Heart left ventricle (tissue), 16 donors: Measurements from ENCODE around the gene TMEM236. TPM values are rescaled to one million over a fixed set of nuclear protein-coding genes. Genes with fewer than 3 reads are reported as not detected.

ENCODE experiments used
- ATAC-seq, 4 donors: fragments of 200-7000 bp; cut with Tn5 transposase; one replicate each; pipeline ENCODE4 v1.9.1; 2020 to 2022; ENCODE audit warnings: moderate library complexity in 4 of 4, mild to moderate bottlenecking in 3 of 4, moderate number of reproducible peaks in 1 of 4
- DNase-seq, 5 donors: peaks; one replicate each; pipeline ENCODE4 v3.0.0-alpha.2; 2020
- H3K27ac ChIP-seq, 12 donors: fragments of 200-600 bp; sonication (generic) in 4 of 12; one replicate each; pipeline versions ENCODE4 v1.5.0 to v1.8.0; 2016 to 2022; ENCODE audit warnings: mild to moderate bottlenecking in 2 of 12
- H3K27me3 ChIP-seq, 9 donors: fragments of 200-600 bp; sonication (generic) in 2 of 9; one replicate each; pipeline versions ENCODE4 v1.5.1 to v1.8.0; 2016 to 2022; ENCODE audit warnings: mild to moderate bottlenecking in 3 of 9
- H3K36me3 ChIP-seq, 9 donors: fragments of 200-600 bp; sonication (generic) in 2 of 9; one replicate each; pipeline versions ENCODE4 v1.5.0 to v1.8.0; 2018 to 2022; ENCODE audit warnings: mild to moderate bottlenecking in 2 of 9
- H3K4me1 ChIP-seq, 12 donors: fragments of 200-600 bp; sonication (generic) in 4 of 12; one replicate each; pipeline versions ENCODE4 v1.5.0 to v1.8.0; 2016 to 2022; ENCODE audit warnings: mild to moderate bottlenecking in 3 of 12
- H3K4me3 ChIP-seq, 12 donors: fragments of 200-600 bp; sonication (generic) in 4 of 12; one replicate each; pipeline versions ENCODE4 v1.5.0 to v1.8.0; 2017 to 2022; ENCODE audit warnings: mild to moderate bottlenecking in 9 of 12, moderate library complexity in 4 of 12
- H3K9me3 ChIP-seq, 12 donors: fragments of 200-600 bp; sonication (generic) in 4 of 12; one replicate each; pipeline versions ENCODE4 v1.5.0 to v1.8.0; 2016 to 2022; ENCODE audit warnings: mild to moderate bottlenecking in 1 of 12
- POLR2A ChIP-seq, 2 donors: fragments of 450-650 bp; IDR thresholded peaks; one replicate each; pipeline ENCODE4 v1.6.1; 2017; ENCODE audit warnings: antibody characterized with exemption in 2 of 2, mild to moderate bottlenecking in 2 of 2, moderate library complexity in 2 of 2
- WGBS, 4 donors: extraction: QIAGEN DNeasy Blood & Tissue Kit in 2 of 4; methylation state at CpG; one replicate each; pipeline versions ENCODE4 v1.1.5 to v1.1.7; 2013 to 2018; 5-methylcytosine and 5-hydroxymethylcytosine counted together
- intact Hi-C, 10 donors: fragments of 100-400 bp; cut with DNase I; formaldehyde crosslinking; loops; one replicate each; pipeline versions ENCODE4 v1.11.1 to v1.14.2; 2022
- polyA plus RNA-seq, 2 donors: library from polyadenylated mRNA; stranded (reverse); fragments of 200-250 nt; gene quantifications; one replicate each; pipeline ENCODE4 v1.2.3, GENCODE V29; 2013
- total RNA-seq, 9 donors: library from RNA; depleted of rRNA in 2 of 9; stranded (reverse); fragments of >200 nt in 2 of 9; fragmentation: NEBNext Ultra II Directional in 3 of 9; extraction: Animal tissue kit (Norgen Biotek cat#: 25700) in 3 of 9; gene quantifications; one replicate each; pipeline versions ENCODE4 v1.1.0 to v1.2.4, GENCODE V29; 2016 to 2023
- TF ChIP-seq, protein P1 (sequence below), 12 donors: fragments of 200-600 bp; sonication (generic) in 4 of 12; IDR thresholded peaks; one replicate each; pipeline versions ENCODE4 v1.5.0 to v1.8.0; 2018 to 2022; ENCODE audit warnings: antibody characterized with exemption in 12 of 12, mild to moderate bottlenecking in 5 of 12
- donor health status: ischemic (EF 13 %, LVEDD 7.1; RV severe dilation, severe dysfunction).
- donor health status: healthy with polysubstance abuse.
- donor health status: DM: no; HTN: yes; CAD: no.
- donor health status: DM: no; HTN: no; CAD: no.
- donor health status: ischemic (EF 25% LVEDD 6.9; RV normal size, moderate dysfunction).
- donor health status: ischemic (EF 25% LVEDD 5.7; RV mildly dilated, moderate dysfunction).
- donor health status: healthy.
- donor health status: DM: yes; HTN: yes; CAD: no.
- donor health status: ischemic (EF 35%, LVEDD 5.7; RV mildly dilated, moderate dysfunction).
- donor health status: nonischemic (EF 11% LVEDD 7.7; RV severe dilation, severe dysfunction).
- donor health status: DM: yes; HTN: yes; CAD: no.
- donor health status: PGD.
- donor health status: ischemic (EF 29% LVEDD 5.4; RV normal size, mild dysfunction).
- donor health status: nonischemic (EF 23%, LVEDD 6.1; RV moderate dilation, normal function).

The TMEM236 gene
- total and polyA plus RNA-seq, 11 donors = 0.09 to 3.2 (median 0.38) TPM

GRCh38 chr10:17735166-17735941 lies 16.6 kb upstream of the TMEM236 start:
- no peaks in the 10 kb centered on the region for H3K36me3 ChIP-seq
- intact Hi-C loops = loop anchor here in 1 of 10 donors (2.0 to 10.0 kb wide), 2 partner anchors 119 to 479 kb away; partner anchors contain the start of gene HACD1
- no peak for TF ChIP-seq POLR2A (IDR thresholded peaks at IDR 0.05)
- TF ChIP-seq, protein P1, sequence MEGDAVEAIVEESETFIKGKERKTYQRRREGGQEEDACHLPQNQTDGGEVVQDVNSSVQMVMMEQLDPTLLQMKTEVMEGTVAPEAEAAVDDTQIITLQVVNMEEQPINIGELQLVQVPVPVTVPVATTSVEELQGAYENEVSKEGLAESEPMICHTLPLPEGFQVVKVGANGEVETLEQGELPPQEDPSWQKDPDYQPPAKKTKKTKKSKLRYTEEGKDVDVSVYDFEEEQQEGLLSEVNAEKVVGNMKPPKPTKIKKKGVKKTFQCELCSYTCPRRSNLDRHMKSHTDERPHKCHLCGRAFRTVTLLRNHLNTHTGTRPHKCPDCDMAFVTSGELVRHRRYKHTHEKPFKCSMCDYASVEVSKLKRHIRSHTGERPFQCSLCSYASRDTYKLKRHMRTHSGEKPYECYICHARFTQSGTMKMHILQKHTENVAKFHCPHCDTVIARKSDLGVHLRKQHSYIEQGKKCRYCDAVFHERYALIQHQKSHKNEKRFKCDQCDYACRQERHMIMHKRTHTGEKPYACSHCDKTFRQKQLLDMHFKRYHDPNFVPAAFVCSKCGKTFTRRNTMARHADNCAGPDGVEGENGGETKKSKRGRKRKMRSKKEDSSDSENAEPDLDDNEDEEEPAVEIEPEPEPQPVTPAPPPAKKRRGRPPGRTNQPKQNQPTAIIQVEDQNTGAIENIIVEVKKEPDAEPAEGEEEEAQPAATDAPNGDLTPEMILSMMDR (IDR thresholded peaks at IDR 0.05) = no peak
- 57 to 62% (median 57%) methylated on average over 15 of the region's 15 CpGs for WGBS, 4 donors
- no peak overlapping the region for H3K4me3 ChIP-seq
- ATAC-seq (peak; percentile 71 to 92 (median 82)), DNase-seq (peak in 4 of 5 donors; percentile 38 to 76 (median 50))
- peaks cover 0 to 35% (median 14%) of the 10 kb centered on the region in 12 donors for H3K4me1 ChIP-seq
- peak overlapping the region in 9 of 12 donors; percentile 62 to 83 (median 71) for H3K27ac ChIP-seq
- no peaks in the 10 kb centered on the region for H3K27me3 ChIP-seq
- no peaks in the 10 kb centered on the region for H3K9me3 ChIP-seq

GRCh38 chr10:17736223-17736622 lies 15.8 kb upstream of the TMEM236 start:
- Histone ChIP-seq H3K36me3 (no peaks in the 10 kb centered on the region), H3K4me1 (peaks cover 0 to 31% (median 14%) of the 10 kb centered on the region in 12 donors), H3K9me3 (no peaks in the 10 kb centered on the region), H3K27ac (peak overlapping the region in 5 of 12 donors; percentile 14 to 83 (median 65)), H3K4me3 (no peak overlapping the region), H3K27me3 (no peaks in the 10 kb centered on the region)
- intact Hi-C loops = loop anchor here in 1 of 10 donors (10.0 kb wide), 1 partner anchor 479 kb away; no protein-coding TSS in a partner anchor
- ATAC-seq = no peak
- 88 to 99% (median 94%) methylated on average over 2 of the region's 2 CpGs for WGBS, 4 donors
- TF ChIP-seq, protein P1 (IDR thresholded peaks at IDR 0.05) = no peak
- no peak for TF ChIP-seq POLR2A (IDR thresholded peaks at IDR 0.05)
- DNase-seq = no peak

DNA sequence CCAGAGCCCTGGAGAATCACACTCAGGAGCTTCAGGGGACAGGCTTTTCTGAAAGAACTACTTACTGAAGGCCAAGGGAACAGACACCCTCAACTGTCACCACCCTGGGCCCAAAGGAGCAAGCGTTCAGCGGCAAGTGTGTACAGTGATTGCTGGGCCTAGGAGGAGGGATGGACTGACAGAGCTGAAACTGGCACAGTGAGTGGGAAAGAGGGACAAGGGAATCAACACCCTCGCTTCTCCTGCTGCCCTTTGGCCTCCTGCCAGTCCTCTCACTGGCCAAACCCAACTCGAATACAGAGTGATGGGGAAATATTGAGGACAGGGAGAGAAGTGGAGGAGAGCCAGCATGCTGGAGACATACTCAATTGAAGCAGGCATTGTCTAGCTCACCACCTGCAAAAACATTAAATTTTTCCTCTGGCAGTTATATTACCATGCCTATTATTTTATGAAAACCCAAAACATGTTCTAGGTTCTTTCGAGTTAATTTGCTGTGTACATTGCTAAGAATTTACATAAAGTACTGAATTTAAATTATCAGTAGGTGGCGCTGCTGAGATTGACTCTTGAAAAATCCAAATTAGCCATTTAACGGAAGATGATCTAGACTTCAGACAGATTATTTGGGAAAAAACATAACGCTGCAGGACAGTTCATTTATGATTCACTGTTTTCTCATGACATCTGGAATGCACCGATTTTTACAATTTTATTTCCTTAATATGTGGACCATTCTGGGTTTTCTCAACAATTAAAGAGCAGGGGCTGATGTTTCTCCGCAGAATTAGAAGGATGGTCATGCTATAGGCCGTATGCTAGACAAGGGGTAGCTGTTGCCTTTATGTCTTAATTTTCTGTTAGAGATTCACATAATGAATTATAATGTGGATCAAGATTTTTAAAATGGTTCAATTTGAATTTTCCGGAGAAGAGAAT lies 14.7 kb upstream of the TMEM236 start:
- Histone ChIP-seq H3K27ac (peak overlapping the region in 5 of 12 donors; percentile 12 to 83 (median 16)), H3K36me3 (no peaks in the 10 kb centered on the region), H3K4me3 (no peak overlapping the region), H3K27me3 (no peaks in the 10 kb centered on the region), H3K4me1 (peaks cover 0 to 26% (median 13%) of the 10 kb centered on the region in 12 donors), H3K9me3 (no peaks in the 10 kb centered on the region)
- 43 to 47% (median 46%) methylated on average over 12 of the region's 12 CpGs for WGBS, 4 donors
- intact Hi-C loops = loop anchor here in 1 of 10 donors (10.0 kb wide), 1 partner anchor 478 kb away; no protein-coding TSS in a partner anchor
- TF ChIP-seq POLR2A (IDR thresholded peaks at IDR 0.05) = no peak
- TF ChIP-seq, protein P1 (IDR thresholded peaks at IDR 0.05) = peak; percentile 46 to 82 (median 64)
- DNase-seq = peak in 4 of 5 donors; percentile 35 to 83 (median 53)
- peak; percentile 34 to 71 (median 42) for ATAC-seq
